HG02970 (cell line): ENCODE results near the gene ALPI.

Experiments used
- ATAC-seq: cut with Tn5 transposase; IDR thresholded peaks from one replicate; pipeline ENCODE4 v1.9.1; 2021; ENCODE audit warnings: mild to moderate bottlenecking, moderate library complexity, moderate number of reproducible peaks; ENCODE audit not compliant: unreplicated experiment, low FRiP score

ALPI gene

GRCh38 chr2:232458661-232459418 lies 2.9 kb downstream of the ALPI start:
- ATAC-seq, result no peak

- no peak for ATAC-seq
Observed at GRCh38 chr2:232459419-232460035, 3.6 kb downstream of the ALPI start.

GRCh38 chr2:232460171-232460570 lies 4.2 kb downstream of the ALPI start:
- ATAC-seq, result no peak

GRCh38 chr2:232463701-232464543 lies 8.0 kb downstream of the ALPI start:
- ATAC-seq, result no peak

GRCh38 chr2:232464544-232464885 lies 8.6 kb downstream of the ALPI start:
- no peak for ATAC-seq

GRCh38 chr2:232465061-232465460 lies 9.1 kb downstream of the ALPI start:
- ATAC-seq, result no peak

GRCh38 chr2:232466221-232466620 lies 10.3 kb downstream of the ALPI start:
- no peak for ATAC-seq

- no peak for ATAC-seq
Observed at GRCh38 chr2:232473467-232473890, 17.5 kb downstream of the ALPI start.

GRCh38 chr2:232476045-232476444 lies 20.1 kb downstream of the ALPI start:
- no peak for ATAC-seq

- ATAC-seq, result no peak
Observed at GRCh38 chr2:232476791-232477190, 20.8 kb downstream of the ALPI start.

- no peak for ATAC-seq
Observed at GRCh38 chr2:232477751-232478510, 22.0 kb downstream of the ALPI start.

- ATAC-seq, result no peak
Observed at GRCh38 chr2:232478571-232479340, 22.8 kb downstream of the ALPI start.

- no peak for ATAC-seq
Observed at GRCh38 chr2:232479341-232480200, 23.6 kb downstream of the ALPI start.

GRCh38 chr2:232480201-232481190 lies 24.5 kb downstream of the ALPI start:
- no peak for ATAC-seq

GRCh38 chr2:232481322-232482140 lies 25.6 kb downstream of the ALPI start:
- ATAC-seq, result no peak

GRCh38 chr2:232482301-232483238 lies 26.6 kb downstream of the ALPI start:
- ATAC-seq, result no peak
